ENCODE data around the gene TSFM.
"Not testable (repeated sequence)": the region's sequence is repeated elsewhere in the genome, so short reads cannot be mapped to it uniquely, and the experiment has no call there.

TSFM gene

DNA sequence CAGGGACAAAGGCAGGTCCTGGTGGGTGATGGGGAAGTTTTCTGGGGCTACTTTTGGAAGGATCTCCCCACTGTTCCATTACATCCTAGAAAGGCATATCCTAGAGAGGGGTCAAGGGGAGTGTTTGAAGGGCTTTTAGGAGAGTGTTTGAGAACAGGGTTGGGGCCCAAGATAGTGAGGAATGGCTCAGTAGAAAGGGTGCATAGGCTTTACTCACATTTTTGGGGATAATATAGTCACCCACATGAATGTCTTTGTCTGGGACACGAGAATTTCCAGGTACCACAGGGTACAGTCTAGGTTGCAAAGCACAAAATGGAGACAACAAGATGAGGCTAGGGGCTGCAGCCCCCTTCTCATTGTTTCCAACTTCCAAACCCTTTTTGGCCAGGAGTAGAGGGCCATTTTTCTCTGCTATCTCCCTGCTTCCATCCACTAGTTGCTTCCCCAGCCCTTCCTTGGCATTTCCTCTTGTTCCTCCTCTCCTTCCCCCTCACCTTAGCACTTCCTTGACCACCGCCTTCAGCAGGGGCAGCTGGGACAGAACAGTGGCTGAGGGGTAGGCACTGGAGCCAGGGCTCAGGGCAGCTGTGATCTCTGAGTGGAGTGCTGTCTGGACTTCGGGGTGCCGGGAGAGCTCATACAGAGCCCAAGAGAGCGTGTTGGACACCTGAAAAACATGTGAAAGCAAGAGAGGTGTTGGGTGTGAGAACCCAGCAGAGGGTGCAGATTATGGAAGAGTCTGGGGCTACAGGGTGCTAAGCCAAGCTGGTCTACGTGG lies 18.5 kb upstream of the TSFM start:
- DNase-seq = no peak

DNA sequence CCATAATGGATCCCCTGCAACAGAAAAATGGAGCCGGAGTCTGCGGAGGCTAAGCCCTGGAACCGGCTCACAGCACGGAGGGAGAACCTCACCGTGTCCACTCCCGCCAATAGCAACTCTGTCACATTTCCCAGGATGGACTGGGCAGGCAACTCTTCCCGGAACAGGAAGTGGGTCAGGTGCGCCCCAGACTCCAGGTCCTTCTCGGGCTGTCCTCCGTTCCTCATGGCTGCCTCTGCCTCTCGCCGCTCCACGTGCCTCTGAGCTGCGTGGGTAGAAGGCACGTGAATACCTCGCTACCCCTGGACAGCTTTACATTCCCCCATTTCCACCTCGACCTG lies 18.0 kb upstream of the TSFM start:
- DNase-seq = no peak

DNA sequence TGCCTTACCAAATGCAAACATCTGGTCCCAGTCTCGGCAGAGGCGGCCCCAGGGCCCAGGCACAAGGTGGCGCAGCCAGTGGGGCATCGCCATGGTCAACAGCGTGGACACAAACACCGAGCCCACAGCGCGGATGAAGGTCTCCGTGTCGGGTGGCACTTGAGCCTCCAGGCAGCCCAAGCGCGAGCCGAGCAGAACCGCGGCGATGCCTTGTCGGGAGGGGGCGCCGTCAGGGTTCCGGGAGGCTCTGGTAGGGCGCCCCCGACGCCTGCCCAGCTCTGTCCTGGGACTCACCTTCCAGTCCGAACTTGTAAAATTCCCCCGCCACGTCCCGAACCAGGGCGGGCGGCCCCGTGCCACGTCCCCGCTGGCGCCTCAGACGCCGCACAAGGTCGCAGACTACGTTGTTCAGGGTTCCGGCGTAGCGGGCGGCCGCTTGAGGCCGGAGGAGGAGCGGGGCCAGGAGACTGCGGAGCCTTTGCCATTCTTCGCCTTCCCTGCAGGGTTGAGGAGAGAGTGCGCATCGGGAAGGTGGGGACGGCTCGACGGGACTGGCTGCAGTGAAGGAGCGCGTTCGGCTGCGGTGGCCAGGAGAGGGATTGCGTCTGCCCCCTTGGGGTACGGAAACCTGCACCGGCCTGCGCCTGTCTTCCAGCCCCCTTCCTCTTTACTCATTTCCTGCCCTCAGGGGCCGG lies 17.4 kb upstream of the TSFM start:
- peak in 3 of 5 donors; percentile 39 to 65 (median 44) for DNase-seq

DNA sequence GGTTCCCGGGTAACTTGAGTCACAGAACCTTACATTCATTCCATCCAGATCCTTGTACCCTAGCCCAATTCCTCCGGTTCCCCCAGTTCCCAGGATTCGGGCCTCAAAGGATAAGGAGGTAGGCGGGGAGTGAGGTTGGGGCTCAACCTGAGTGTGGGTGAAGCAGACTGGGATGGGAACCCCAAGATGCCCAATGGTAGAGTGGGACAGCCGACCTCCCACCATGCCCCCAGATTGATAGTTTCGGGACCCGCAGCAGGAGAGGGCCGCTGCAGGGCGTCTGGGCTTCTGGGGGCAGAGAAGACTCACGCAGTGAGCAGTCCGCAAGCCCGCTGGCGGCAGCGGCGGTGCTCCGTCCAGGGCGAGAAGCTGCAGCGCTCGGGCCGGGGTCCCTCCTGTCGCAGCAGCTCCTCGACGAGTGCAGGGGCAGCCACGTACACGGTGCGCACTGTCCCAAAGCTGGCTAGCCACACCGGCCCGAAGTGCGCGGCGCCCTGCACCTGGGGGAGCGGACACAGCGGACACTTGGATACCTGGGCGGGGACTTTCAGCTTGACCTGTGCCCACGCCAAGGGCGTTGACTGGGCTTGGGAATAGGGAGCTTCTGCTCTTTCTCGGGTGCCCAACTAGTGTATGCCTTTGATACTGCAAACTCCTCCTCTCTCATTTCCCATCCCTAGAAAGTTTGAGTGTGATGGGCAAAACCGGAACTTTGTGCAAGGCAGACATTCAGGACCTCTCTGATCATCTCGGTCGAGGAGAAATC lies 16.7 kb upstream of the TSFM start:
- no peak for DNase-seq

DNA sequence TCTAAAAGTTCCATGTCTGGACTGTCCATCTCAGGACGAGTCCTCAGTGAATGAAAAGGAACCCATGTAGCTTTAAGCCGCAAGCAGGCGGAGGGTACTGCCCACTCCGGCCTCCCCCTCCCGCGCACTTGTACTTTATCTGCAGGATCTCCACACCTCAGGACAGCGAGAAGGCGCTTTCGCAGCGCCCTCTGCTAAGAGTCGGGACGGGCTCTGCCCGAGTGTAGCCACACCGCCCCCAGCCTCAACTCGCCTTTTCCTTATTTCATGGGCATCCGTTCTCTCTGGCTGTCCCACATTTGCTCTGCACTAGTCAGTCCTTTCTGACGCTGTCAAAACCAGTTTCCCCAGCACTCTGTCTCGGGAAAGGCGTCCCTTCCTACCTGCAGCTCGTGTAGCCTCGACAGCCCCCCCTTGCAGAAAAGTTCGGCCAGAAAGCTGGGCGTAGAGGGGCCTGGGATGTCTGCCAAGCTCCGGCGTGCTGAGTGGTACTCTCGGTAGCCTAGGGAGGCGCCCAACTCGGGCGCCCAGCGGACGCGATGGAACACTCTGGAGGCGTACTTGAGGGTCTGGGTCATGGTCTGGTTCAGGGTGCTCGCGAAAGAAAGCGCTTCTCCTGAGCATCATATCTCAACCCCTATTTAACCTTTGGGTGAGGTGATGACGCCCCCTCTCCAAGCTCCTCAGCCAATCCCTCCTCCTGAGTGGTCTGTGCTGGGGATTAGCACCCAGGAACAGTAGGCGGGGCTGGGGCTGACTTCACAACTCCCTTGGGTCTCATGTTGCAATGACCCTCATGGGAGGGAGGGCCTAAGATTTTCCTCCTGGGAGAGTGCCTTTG lies 15.9 kb upstream of the TSFM start, which contains the start of gene CYP27B1:
Gene CYP27B1, minus strand, starts transcription at position 615 of the 841 bp plus-strand sequence. Its CDS starts 37 bp downstream, at position 578.
- no peak for DNase-seq

DNA sequence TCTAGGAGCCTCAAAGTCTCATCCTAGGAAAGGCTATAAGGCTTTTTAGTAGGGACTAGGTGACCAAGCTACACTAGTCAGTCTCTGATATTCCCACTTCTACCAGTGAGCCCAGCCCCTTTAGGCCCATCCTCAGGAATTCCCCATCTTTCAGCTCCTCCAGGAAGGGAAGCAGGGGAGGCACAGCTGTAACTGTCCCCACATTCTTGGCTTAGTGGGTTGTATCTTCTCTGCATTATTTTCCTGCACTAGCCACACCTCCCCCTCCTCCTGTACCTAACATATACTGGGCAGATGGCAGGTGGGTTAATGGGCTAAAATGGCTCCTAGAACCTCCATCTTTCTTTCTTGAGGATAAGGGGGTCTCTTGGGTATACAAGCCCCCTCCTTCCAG lies 15.3 kb upstream of the TSFM start:
- no peak for DNase-seq

DNA sequence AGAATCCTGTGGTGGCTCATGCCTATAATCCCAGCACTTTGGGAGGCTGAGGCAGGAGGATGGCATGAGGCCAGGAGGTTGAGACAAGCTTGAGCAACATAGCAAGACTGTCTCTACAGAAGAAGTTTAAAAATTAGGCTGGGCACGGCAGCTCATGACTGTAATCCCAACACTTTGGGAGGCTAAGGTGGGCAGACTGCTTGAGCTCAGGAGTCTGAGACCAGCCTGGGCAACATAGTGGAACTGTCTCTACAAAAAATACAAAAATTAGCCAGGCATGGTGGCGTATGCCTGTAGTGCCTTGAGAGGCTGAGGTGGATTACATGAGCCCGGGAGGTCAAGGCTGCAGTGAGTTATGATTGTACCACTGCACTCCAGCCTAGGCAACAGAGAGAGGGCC lies 14.7 kb upstream of the TSFM start:
- DNase-seq = no peak

DNA sequence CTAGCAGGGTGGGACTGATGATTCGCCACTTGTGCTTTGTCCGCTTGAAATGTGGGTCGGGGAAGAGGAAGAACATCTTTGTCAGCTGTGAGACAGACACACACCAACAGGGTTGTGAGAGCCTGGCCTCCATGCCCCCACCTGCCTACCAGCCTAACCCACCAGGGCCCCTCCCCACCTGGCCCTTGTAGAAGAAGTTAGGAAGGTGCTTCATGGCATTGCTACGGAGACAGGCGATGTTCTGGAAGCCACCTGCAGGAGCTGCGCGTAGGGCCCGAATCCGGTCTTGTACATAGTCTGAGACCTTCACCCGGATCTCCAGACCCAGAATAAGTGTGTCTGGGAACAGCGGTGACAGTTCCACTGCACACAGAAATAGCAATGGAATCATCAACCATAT lies 13.0 kb upstream of the TSFM start:
- no peak for DNase-seq

DNA sequence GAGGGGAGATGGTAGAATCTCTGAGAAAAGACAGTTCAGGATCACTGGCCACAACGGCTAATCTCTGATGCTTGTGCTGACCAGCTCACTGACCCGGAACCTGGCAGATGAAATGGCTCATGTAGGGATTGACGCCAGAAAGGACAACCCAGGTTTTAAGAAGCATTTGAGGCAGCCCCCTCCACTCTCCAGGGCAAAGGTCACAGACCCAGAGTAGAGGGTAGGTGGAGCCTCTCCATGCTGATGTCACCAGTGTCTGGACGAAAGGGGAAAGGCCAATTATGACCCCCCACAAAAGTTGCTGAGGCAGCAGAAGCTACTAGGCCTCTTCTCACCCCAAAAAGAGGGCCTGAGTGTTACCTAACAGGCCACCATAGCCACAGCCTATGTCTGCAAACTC lies 11.9 kb upstream of the TSFM start:
- DNase-seq = no peak

DNA sequence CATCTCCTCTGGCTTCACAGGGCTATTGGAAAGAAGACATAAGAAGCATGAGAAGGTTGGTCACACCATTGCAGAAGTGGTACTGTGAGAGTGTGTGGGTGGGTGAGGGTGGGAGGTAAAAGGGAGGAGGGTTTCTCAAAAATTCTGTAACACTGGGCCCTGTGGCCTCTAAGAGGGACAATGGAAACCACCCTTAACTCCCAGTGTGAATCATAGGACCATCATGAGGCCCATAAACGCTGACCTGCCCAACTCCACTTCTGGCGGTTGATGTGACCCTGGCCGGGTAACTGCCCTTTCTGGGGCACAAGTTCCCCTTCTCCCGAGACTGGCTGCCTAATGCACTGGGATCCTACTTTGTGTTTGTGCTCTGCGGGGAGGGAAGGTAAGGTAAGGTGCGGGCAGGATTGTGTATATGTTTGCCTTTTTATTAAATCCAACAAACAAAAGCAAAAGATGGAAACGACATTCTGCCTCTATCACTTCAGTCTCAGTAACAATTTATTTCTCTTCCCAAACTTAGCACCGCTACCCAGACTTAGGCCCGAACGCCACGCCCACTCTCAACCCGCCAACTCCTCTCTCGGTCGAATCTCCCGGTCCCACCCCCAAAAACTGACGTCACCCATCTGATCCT lies 11.2 kb upstream of the TSFM start:
- peak; percentile 59 to 85 (median 74) for DNase-seq

DNA sequence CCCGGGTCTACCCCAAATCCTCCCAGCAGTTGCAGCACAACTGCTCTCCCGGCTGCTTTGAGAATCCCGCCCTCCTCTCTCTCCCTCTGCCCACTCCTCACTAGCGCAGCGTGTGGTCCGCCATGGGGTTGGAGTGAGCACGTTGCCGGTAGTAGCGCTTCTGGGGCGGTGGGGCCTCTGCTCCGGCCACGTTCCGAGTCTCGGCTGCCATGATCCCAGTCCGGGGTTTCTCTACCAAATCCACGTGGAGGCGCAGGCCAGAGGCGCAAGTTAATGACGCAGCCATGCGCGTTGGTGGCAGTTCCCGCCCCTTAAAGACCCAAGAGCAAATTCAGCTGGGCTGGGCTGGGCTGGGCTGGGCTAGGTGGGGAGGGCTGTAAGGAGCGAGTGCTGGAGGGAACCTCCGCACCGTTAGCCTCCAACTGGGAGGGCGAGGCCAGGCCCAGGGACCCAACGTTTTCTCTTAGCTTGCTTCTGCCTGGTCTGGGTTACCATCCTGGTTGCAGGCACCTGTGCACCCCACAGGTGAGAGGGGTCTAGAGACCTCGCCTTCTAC lies 10.6 kb upstream of the TSFM start, which contains the start of gene METTL1:
Gene METTL1, minus strand, starts transcription at position 233 of the 556 bp plus-strand sequence. Its CDS starts 22 bp downstream, at position 211.
- DNase-seq = peak; percentile 74 to 94 (median 82)

DNA sequence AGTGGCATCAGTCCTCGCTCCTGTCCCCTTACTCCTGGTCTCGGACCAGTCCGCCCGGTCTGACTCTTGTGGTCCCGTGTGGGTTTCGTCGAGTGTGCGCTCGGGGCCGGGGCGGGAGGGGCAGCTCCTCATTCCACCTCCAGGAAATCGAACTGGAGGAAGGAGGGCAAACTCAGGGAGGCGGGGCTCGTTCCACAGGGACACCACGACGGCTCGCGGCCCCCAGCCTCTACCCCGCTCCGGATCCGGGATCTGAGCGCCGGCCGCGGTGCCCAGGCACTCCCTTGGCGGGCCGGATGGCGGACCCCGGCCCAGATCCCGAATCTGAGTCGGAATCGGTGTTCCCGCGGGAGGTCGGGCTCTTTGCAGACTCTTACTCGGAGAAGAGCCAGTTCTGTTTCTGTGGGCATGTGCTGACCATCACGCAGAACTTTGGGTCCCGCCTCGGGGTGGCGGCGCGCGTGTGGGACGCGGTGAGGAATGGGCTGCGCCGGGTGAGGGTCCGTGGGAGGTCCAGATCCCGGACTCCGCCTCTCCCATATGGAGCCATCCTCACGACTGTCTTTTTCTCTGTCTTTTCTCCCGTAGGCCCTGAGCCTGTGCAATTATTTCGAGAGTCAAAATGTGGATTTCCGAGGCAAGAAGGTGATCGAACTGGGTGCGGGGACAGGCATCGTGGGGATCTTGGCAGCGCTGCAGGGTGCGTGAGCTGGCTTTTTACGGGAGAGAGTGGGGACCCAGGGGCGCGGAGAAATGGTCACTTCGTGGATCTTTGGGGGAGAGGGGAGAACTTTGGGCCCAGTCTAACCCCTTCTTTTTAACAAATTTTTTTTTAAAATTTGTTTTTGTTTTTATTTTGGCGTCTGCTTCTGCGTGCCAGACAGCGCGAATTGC lies 9.9 kb upstream of the TSFM start, which contains the start of gene EEF1AKMT3:
Gene EEF1AKMT3, plus strand, starts transcription at position 186 of the 894 bp plus-strand sequence. Its CDS starts 111 bp downstream, at position 297.
- DNase-seq = no peak

DNA sequence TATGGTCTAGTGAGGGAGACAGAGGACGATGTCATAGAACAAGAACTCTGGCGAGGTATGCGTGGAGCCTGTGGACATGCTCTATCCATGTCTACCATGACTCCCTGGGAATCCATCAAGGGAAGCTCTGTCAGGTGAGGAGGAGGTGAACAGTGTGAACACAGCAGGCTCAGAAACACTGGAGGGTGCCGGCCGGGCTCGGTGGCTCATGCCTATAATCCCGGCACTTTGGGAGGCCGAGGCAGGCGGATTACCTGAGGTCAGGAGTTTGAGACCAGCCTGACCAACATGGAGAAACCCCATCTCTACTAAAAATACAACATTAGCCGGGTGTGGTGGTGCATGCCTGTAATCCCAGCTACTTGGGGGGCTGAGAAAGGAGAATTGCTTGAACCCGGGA lies 8.0 kb upstream of the TSFM start:
- not testable (repeated sequence) for DNase-seq

DNA sequence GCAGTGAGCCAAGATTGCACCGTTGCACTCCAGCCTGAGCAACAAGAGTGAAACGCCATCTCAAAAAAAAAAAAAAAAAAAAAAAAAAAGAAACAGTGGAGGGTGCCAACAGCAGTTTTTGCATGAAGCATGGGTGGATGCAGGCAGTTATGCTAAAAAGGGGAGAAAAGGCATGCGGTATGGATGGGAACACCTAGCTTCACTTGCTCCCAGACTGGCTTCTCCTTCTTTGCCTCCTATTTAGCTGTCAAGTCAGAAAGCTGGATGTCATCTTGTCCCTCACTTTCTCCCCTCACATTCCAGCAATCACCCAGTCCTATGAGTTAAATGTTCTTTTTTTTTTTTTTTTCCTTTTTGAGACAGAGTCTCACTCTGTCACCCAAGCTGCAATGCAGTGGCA lies 7.5 kb upstream of the TSFM start:
- no peak for DNase-seq

DNA sequence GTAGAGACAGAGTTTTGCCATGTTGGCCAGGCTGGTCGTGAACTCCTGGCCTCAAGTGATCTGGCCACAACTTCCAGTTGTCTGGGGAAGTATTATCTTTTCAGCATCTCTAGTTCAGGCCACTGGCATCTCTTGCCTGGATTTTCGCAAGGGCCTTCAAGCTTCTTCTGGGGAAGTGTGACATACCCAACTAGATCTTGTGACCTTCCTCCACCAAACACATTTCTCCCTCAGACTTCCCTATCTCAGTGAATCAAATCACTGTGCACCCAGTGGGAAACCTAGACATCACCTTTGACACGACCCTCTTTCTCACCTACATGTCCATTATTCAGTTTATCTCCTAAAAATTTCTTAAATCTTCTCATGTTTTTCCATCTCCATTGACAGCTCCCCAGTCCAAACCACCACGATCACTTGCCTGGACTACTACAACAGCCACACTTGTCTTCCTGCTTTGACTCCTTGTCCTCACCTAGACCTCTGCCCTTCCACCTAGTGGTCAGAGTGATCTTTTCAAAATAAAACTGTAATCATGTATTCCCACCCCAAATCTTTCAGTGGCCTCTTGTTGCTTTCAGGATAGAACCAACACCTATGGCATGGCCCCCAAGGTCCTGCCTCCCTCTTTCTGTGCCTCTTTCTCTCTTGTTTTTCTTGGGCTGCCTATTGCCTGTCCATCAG lies 6.9 kb upstream of the TSFM start:
- DNase-seq = no peak

DNA sequence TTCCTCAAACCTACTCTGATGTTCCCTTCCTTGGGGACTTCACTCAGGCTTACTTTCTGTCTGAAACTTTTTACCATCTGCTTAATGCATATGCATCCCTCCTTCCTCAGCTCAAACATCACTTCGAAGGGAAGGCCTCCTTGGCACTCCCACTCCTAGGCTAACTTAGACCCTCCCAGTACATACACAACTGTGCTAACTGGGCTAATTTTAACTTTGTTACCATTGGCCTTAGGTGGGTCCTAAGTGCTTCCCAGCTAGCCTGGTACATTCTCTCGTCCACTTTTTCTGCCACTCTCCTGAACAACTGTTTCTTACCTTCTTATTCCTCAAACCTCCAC lies 6.4 kb upstream of the TSFM start:
- DNase-seq = no peak

DNA sequence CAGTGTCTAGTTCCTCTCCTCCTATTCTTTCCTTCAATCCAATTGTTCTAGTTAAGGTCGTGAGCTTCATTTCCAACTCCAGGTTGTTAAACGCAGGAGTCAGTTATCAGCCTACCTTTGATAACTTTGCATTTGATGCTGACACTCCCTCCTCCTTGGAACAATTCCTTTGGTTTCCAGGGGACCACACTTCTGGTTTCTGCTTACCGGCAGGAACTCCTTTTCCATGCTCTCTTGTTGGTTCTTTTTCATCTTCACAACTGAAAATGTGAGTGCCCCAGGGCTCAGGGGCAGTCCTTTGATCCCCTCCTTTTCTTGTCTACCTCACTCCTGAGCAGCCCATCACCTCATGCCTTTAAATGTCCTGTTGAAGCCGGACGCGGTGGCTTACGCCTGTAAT lies 5.2 kb upstream of the TSFM start:
- no peak for DNase-seq

DNA sequence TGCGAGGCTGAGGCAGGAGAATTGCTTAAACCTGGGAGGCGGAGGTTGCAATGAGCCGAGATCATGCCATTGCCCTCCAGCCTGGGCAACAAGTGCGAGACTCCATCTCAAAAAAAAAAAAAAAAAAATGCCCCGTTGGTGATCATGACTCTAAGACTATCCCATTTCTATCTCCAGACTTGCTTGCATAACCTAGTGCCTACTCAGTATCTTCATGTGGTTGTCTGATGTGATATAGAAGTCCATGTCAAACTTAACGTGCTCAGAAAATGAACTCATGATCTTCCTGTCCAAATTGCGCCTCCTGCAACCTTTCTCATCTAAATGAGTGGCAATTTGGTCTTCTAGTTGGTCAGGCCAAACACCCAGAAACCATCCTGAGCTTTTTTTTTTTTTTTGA lies 4.7 kb upstream of the TSFM start:
- no peak for DNase-seq

DNA sequence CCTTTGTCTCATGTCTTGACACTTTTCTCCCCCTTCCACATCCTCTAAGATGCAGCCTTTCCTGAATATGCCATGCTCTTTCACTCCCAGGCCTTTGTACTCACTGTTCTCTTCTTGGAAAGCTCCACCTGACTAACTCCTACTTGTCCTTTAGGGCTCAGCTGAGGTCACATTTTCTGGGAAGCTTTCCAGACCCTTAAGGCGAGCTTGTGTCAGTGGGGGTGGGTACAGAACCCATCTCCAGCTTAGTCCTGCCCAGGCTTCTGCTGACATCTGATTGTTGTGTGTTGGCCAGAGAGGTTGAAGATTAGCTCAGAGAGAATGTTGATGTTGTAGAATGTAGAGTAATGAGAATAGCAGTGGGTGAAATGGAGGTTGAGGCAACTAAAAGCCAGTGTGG lies 2.9 kb upstream of the TSFM start:
- DNase-seq = no peak

DNA sequence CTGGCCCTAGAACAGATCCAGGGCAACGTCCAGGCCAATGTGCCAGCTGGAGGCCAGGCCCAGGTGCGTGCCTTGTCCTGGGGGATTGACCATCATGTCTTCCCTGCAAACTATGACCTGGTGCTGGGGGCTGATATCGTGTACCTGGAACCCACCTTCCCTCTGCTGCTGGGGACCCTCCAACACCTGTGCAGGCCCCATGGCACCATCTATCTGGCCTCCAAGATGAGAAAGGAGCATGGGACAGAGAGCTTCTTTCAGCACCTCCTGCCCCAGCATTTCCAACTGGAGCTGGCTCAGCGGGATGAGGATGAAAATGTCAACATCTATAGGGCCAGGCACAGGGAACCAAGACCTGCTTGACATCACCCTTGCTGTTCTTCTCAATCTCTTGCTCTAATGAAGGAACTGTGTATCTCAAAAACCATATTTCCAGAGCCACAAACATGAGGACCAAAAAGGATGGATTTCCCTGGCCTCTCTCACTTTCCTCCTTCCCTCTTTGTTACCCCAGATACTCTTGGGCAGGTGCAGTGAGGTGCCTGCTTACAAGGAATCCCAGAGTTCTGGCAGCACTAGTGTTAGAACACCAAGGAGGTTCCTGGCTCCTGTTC lies 2.2 kb upstream of the TSFM start:
- DNase-seq = no peak
